Lower lobe of right lung (tissue), 2 donors: ENCODE results near the gene DPP6. TPM values are rescaled to one million over a fixed set of nuclear protein-coding genes. Genes with fewer than 3 reads are reported as not detected.

ENCODE experiments used
- ATAC-seq, 2 donors: fragments of 200-7000 bp; cut with Tn5 transposase; one replicate each; pipeline ENCODE4 v1.9.1; 2020 to 2022; ENCODE audit warnings: mild to moderate bottlenecking in 2 of 2, moderate library complexity in 2 of 2
- DNase-seq: peaks from one replicate; pipeline ENCODE4 v3.0.0-alpha.2; 2020
- H3K27ac ChIP-seq: fragments of 200-600 bp; one replicate; pipeline ENCODE4 v1.8.0; 2022
- H3K27me3 ChIP-seq: fragments of 200-600 bp; one replicate; pipeline ENCODE4 v1.8.0; 2022; ENCODE audit warnings: low read depth
- H3K36me3 ChIP-seq: fragments of 200-600 bp; one replicate; pipeline ENCODE4 v1.8.0; 2022; ENCODE audit warnings: mild to moderate bottlenecking
- H3K4me1 ChIP-seq: fragments of 200-600 bp; one replicate; pipeline ENCODE4 v1.8.0; 2022
- H3K4me3 ChIP-seq: fragments of 200-600 bp; one replicate; pipeline ENCODE4 v1.8.0; 2022; ENCODE audit warnings: mild to moderate bottlenecking
- H3K9me3 ChIP-seq: fragments of 200-600 bp; one replicate; pipeline ENCODE4 v1.8.0; 2022
- CTCF ChIP-seq: fragments of 200-600 bp; IDR thresholded peaks from one replicate; pipeline ENCODE4 v1.8.0; 2022; ENCODE audit warnings: antibody characterized with exemption, mild to moderate bottlenecking
- intact Hi-C: fragments of 100-400 bp; cut with DNase I; formaldehyde crosslinking; loops from one replicate; pipeline ENCODE4 v1.11.0; 2022
- total RNA-seq: library from RNA; stranded (reverse); fragmentation: NEBNext Ultra II Directional; extraction: Animal tissue kit (Norgen Biotek cat#: 25700); gene quantifications from one replicate; pipeline ENCODE4 v1.2.1, GENCODE V29; 2021
- donor health status: DM: no; HTN: yes; CAD: no; lungs with severe emphysema.

The DPP6 gene
- total RNA-seq, 1 donor from 2014 or later: 0.71 TPM

- TF ChIP-seq CTCF: no peak
- ATAC-seq: no peak
- DNase-seq: no peak
Measured at GRCh38 chr7:154412105-154412504, 359.9 kb downstream of the DPP6 start.

GRCh38 chr7:154415709-154416399 is 363.7 kb downstream of the DPP6 start:
- DNase-seq (no peak), ATAC-seq (no peak)
- Histone ChIP-seq H3K4me3 (no peak overlapping the region), H3K4me1 (no peaks in the 10 kb centered on the region), H3K36me3 (no peaks in the 10 kb centered on the region), H3K27me3 (no peaks in the 10 kb centered on the region), H3K27ac (no peak overlapping the region), H3K9me3 (no peaks in the 10 kb centered on the region)
- intact Hi-C loops: no loop called here
- no peak for TF ChIP-seq CTCF

More at GRCh38 chr7:154412105-154412504, 359.9 kb downstream of the DPP6 start:
- Histone ChIP-seq H3K27me3 (no peaks in the 10 kb centered on the region), H3K27ac (no peak overlapping the region), H3K4me3 (no peak overlapping the region), H3K4me1 (no peaks in the 10 kb centered on the region), H3K36me3 (no peaks in the 10 kb centered on the region), H3K9me3 (no peaks in the 10 kb centered on the region)
- intact Hi-C loops: no loop called here

GRCh38 chr7:154416714-154417113 is 364.5 kb downstream of the DPP6 start:
- Histone ChIP-seq H3K36me3 (no peaks in the 10 kb centered on the region), H3K9me3 (no peaks in the 10 kb centered on the region), H3K27ac (no peak overlapping the region), H3K27me3 (no peaks in the 10 kb centered on the region), H3K4me1 (no peaks in the 10 kb centered on the region), H3K4me3 (no peak overlapping the region)
- no peak for ATAC-seq
- no peak for DNase-seq
- no peak for TF ChIP-seq CTCF
- intact Hi-C loops: no loop called here

- no peak for ATAC-seq
- Histone ChIP-seq H3K27ac (no peak overlapping the region), H3K4me3 (no peak overlapping the region), H3K36me3 (no peaks in the 10 kb centered on the region), H3K4me1 (no peaks in the 10 kb centered on the region), H3K27me3 (no peaks in the 10 kb centered on the region), H3K9me3 (no peaks in the 10 kb centered on the region)
- TF ChIP-seq CTCF: no peak
- intact Hi-C loops: no loop called here
- no peak for DNase-seq
Measured at GRCh38 chr7:154419344-154419743, 367.1 kb downstream of the DPP6 start.

- H3K4me1 ChIP-seq: no peaks in the 10 kb centered on the region
- H3K36me3 ChIP-seq: no peaks in the 10 kb centered on the region
- DNase-seq (no peak), ATAC-seq (no peak)
- no peaks in the 10 kb centered on the region for H3K9me3 ChIP-seq
- no peak overlapping the region for H3K27ac ChIP-seq
- TF ChIP-seq CTCF: no peak
- no peak overlapping the region for H3K4me3 ChIP-seq
- intact Hi-C loops: no loop called here
- no peaks in the 10 kb centered on the region for H3K27me3 ChIP-seq
Measured at GRCh38 chr7:154423231-154423630, 371.0 kb downstream of the DPP6 start.
